GM04503 (cell line): ENCODE results near the gene CST9L.
"Not testable (repeated sequence)": the region's sequence is repeated elsewhere in the genome, so short reads cannot be mapped to it uniquely, and the experiment has no call there.

Experiments
- DNase-seq: peaks from one replicate; pipeline ENCODE4 v3.0.0-alpha.2; 2012; ENCODE audit warnings: low read depth

CST9L gene

DNA sequence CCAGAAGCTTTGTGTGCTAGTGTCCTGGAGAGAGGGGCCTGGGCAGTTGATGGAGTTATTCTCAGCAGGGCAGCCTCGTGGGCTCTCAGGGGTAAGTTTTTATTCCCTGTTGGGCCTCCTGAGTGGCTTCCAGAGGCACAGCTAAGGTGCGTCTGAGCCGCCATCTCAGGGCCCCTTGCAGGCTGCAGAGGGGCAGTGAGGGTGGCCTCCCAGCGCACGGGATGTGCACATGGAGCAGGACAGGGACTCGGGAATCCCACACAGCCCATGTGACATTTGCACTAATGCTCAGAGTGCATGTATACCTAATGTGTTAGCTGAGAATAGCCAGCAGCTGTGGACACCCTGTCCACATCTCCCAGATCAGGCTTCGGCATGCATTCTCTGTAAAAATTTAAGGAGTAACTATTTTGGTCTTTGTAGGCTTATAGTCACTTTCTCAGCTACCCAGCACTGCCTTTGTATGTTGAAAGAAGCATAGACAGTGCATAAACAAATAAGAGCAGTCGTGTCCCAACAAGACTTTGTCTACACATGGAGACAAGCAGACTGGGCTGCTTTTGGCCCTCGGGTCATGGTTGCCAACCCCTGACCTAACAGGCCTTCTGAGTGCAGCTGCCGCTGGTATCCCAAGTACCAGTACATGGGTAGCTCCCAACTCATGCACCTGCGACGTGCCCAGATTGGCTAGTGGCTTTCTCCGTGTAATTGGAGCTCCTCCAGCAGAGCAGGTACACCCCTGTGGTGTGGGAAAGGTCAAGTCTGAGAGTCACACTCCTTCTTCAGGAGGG, 18.6 kb upstream of the CST9L start:
- DNase-seq = no peak

DNA sequence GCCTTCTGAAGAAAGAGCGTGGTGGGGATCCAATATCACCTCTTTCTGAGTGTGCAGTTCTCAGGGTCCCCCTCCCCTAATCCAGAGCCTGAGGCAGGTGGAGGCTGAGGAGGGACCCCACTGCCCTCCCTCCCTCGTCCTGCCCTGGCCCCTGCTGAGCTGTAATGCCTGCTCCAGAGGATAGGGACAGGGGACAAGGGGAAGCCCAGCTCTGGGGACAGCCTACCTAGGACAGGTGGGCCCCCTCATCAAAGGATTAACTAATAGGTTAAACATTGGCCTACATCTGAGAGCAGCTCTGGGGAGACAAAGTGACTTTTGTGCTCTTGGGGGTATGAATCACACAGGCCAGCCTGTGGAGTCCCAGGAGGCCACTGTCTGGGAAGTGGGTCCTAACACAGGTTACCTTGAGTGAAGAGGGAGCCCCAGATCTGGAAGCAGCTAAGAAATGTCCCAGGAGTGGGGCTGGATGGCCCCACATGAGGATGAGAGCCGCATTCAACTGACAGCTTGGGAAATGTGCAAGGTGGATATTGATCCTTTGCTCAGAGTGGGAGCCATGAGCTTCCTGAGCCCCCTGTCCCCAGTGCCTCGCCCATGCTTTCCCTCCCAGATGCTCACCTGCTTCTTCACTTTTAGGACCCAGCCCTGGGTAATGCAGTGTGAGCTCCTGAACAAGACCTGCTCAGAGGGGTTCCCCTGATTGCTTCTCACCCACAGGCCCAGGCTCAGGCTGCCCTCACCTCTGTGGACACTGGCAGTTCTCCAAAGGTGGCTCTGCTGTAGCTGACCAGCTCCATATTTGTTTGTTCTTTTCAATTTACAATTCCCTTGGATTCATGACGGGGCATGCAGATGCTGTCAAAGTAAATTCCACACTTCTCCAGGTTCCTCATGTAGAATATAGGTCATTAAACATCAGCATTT, 17.8 kb upstream of the CST9L start:
- no peak for DNase-seq

DNA sequence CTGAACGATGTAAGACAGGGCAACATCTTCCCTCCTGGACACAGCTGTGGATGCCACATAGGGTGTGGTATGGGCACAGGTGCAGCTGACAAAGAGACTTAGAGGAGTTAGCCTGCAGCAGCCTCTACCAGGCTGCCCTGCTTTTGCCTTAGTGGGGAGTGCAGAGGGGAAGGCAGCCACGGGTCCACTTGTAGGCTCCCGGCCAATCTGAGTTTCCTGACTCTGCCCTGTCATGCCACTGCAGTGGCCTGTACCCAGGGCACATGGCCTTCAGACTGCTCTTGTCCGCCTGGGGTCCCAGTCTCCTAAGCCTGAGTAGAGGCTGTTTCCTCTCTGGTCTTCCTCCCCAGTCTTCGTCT, 17.1 kb upstream of the CST9L start:
- DNase-seq = no peak

DNA sequence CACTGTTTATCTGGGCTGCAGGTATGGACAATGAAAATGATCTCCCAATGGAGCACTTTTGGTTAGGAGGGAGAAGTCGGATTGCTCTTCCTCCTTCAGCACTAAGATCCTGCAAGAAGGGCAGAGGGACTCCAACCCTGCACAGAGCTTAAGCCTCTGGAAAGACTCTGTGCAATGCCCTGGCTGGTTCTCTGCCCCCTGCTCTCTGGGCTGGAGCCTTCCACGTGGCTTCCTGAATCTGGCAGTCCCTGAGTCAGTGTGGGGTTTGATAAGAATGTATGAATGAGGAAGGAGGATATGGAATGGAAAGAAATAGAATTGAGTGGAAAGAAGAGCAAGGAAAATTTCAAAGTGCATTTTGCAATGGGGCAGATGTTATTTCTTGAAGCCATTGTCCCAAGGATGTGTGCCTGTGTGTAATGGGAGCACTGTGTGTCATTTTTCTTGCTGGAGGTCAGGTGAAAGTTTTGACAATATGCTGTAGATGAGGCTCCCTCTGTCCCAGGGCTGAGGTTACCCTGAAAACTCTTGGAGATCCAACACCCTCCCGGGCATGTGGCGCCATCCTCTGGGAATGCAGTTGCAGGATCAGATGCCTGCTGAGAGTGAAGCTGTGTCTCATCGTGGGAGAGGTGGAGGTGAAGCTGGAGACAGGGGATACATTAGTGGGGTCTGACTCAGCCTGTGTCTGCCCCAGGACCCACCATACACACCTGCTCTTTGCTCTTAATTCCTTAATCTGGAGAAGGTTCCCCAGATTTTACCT, 16.3 kb upstream of the CST9L start:
- DNase-seq = no peak

DNA sequence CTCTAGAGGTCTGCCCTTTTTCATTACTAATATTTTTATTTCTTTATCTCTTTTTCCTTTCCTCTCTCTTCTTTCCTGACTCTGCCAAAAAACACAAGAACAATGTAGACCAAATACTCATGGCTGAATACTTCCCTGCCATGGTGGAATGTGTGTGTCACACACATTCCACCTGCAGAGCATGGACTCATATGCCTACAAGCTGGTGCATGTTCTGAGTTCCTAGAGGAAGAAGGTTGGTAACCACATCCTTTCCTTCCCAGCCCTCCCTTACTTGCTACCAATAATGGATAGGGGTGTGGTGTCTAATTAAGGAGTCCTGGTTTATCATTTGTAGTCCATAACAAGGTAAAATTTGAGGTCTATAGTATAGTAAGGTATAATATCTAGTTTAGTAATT, 15.2 kb upstream of the CST9L start:
- no peak for DNase-seq

DNA sequence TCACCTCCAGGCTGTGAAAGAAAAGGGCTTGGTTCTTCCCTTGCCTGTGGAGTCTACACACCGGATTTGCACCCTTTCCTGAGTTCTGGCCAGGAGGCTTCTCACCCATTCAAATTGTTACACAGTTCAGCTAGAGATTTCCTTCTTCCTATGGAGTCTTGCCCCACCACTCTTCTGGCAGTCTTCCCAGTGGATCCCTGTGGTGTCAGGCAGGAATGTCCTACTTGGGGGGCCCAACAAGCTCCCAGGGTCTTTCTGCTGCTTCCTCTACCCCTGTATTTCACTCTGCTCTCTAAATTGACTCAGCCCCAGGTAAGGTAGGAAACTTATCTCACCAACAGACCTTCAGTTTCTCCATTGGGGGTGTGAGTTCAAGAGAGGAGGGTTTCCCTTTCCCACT, 14.0 kb upstream of the CST9L start:
- DNase-seq = no peak

DNA sequence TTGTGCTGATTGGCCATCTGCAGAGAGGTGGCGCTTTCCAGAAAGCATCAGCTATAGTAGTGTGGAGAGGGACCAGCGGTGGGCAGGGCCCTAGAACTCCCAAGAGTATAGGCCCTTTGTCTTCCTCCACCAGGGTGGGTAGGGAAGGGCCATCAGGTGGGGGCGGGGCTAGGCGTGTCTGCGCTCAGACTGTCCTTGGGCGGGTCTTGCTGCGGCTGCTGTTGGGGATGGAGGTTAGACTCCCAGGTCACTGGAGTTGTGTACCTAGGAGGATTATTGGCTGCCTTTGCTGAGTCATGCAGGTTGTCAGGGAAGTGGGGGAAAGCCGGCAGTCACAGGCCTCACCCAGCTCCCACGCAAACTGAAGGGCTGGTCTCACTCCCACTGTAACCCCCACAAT, 13.5 kb upstream of the CST9L start:
- not testable (repeated sequence) for DNase-seq

DNA sequence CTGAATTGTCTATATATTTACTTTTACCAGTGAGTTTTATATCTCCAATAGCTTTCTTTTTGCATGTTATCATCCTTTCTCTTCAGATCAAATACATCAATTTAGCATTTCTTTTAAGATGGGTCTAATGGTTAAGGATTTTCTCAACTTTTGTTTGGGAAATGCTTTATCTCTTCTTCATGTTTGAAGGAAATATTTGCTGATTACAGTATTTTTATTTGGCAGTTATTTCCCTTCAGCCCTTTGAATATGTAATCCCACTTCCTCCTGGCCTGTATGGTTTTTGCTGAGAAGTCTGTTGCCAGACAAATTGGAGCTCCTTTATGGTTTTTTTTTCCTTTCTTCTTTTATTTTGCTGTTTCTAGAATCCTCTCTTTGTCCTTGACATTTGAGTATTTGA, 6.7 kb upstream of the CST9L start:
- no peak for DNase-seq

DNA sequence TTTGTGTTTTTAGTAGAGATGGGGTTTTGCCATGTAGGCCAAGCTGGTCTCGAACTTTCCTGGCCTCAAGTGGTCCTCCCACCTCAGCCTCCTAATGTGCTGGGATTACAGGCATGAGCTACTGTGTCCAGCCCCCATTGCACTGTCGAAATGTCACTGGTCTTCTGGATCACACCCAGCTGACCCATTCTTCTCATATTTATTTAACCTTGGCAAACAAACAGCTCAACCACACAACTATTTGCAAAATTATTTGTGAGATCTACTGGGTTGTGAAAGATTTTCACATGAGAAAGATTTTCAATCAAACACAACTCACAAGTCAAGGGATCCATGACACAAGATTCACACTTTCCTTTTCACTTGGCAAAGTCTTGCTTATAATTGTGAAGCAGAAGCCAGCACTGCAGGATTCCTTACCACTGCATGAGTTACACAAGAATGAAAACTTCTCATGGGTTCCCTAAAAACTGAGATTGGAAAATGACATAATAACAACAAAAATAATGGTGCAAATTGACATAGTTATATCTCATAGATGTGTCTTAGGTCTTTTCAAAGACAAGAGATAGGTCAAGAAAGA, 2.0 kb upstream of the CST9L start:
- DNase-seq = no peak

DNA sequence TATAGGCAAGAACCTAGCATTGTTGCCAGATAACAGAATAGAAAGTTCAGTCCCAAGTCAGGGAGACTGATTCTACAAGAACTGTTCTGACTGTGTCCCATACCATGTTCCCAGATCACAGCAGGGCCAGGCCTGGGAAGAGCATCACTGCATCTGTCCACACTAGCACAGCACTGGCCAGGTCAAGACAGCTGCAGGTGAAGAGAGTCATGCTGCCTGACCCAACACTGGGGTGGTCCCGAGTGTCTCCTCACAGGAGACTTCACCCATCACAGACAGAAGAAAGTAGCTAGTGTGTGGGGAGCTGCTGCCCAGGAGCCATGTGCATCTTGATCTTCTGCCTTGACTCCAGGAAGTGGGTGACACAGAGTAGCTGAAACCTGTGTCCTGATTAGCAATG, 1.3 kb upstream of the CST9L start:
- no peak for DNase-seq

DNA sequence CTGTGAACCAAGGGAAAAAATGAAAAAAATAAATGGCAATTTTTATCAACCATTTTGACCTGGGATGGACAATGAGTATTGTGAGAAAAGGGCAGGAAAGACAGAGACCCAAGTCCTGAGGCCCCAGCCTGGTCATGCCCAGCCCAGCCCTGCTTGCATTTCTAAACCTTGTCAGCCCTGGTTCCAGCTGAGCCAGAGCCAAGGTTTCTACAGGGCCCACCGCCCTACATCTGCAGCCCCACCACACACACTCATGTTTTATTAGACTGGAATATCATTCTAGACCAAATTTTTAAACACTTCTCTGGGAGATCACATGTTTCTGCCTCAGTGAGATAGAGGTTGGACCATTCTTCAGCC, 667 bp upstream of the CST9L start:
- DNase-seq = no peak

DNA sequence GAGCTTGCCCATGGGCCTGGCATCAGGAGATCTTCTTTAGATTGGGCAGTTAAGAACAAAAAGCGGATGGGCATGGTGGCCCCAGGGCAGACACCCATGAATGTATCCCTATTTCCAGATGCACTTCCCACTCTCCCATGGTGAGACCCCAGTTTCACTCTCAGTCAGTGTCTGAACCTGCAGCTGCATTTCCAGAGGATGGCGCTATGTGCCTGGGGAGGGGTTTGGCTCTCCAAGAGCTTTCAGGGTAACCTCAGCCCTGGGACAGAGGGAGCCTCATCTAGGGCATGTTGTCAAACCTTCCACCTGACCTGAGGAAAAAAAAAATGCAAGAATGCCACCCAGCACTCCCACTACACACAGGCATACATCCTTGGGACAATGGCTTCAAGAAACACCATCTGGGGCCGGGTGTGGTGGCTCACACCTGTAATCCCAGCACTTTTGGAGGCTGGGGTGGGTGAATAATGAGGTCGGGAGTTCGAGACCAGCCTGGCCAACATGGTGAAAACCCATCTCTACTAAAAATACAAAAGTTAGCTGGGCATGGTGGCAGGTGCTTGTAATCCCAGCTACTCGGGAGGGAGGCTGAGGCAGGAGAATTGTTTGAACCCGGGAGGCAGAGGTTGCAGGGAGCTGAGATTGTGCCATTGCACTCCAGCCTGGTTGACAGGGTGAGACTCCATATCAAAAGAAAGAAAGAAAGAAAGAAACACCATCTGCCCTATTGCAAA, 1.9 kb downstream of the CST9L start:
- DNase-seq = no peak

DNA sequence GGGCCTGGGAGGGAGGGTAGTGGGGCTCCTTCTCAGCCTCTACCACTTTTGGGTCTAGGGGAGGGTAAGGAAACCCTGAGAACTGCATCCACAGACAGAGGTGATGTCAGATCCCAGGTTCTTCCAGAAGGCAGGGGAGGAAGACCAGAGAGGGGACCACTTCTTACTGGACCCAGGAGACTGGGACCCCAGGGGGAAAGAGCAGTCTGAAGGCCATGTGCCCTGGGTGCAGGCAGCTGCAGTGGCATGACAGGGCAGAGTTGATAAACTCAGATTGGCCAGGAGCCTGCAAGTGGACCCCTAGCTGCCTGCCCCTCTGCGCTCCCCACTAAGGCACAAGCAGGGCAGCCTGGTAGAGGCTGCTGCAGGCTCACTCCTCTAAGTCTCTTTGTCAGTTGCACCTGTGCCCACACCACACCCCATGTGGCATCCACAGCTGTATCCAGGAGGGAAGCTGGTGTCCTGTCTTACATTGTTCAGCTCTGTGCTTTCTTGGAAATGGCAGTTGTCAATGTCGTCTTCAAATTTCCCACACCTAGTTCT, 2.7 kb downstream of the CST9L start:
- DNase-seq = no peak

DNA sequence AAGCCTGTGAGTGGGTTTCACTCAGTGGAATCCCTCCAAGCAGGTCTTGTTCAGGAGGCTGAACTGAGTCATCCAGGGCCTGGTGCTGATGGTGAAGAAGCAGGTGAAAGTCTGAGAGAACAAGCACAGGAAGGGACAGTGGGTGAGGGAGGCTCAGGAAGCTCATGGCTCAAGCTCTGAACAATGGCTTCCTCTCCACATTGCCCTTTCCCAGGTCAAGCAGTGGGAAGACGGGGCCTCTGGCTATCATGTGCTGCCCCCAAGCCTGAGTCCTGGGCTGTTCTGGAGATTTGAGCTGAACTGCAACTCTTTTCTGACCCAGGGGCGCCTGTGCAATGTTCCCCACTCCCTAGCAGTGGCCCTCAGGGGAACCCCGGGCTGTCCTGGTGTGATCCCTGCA, 3.4 kb downstream of the CST9L start:
- DNase-seq = no peak

DNA sequence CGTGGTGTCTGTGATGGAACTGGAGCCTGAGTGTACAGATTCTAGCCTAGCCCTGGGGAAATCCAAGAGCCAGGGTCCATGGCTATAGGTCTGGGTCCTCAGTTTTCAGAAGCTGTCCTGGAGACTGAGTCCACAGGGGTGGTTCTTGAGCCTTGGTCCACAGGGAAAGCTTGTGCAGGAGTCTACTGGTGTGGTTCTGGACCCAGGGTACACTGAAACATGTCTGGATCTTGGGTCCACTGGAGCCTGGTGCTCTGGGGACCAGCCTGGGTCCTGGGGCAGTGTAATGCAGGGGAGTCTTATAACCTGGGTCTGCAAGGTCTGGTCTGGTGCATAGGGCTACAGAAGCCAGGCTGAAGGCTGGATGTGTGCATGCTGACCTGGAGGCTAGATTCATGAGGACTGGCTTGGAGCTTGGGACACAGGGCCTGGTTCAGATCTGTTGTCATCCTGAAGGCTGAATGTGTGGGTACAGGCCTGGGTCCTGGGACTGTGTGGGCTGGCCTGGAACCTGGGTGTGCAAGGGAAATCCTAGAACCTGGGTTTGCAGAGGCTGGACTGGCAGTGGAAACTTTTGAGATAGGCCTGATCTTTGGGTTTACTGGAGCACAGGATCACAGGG, 5.5 kb downstream of the CST9L start:
- no peak for DNase-seq

DNA sequence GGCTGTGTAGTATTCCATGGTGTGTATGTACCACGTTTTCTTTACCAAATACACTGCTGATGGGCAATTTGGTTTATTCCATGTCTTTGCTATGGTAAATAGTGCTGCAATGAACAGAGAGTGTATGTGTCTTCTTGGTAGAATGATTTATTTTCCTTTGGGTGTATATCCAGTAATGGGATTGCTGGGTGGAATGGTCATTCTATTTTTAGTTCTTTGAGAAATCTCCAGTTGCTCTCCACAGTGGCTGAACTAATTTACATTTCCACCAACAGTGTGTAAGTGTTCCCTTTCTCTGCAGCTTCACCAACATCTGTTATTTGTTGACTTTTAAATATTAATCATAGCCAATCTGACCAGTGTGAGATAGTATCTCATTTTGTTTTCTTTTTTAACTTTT, 13.9 kb downstream of the CST9L start:
- no peak for DNase-seq

DNA sequence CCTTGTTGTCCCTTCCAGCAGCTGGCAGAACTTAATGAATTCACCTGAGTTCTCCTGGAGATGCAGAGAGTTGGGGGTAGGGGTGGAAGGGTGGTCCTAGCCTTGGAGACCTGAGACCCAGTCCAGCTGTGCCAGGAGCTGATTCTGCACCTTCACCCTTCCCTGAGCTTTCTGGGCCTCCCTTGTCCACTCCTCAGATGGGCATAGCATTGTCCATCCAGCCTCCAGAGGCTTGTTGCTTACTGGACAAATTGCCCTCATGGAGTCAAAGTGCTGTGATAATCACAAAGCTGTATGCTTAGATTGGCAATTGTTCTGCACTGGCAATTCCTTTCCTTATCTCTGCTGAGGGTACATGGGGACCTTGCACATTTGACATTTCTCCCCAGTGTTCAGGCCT, 16.5 kb downstream of the CST9L start:
- DNase-seq = no peak

DNA sequence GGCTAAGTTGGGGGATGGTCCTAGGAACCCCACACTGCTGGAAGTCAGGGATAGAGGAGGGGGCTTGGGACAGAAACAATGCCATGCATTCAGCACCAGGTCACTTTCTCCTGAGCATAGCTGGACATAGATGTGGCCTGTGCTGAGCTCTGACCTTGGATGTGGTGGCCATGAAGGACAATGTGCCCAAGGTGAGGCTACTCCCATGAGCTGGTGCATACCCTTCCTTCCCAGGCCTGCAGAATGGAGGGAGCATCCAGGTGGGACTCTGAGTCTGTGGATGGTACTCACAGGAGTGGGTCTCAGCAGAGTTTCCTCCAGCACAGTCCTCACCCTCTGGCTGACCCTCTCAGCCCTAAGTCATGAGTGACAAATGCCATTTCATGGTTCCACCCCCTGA, 16.9 kb downstream of the CST9L start:
- DNase-seq = no peak

DNA sequence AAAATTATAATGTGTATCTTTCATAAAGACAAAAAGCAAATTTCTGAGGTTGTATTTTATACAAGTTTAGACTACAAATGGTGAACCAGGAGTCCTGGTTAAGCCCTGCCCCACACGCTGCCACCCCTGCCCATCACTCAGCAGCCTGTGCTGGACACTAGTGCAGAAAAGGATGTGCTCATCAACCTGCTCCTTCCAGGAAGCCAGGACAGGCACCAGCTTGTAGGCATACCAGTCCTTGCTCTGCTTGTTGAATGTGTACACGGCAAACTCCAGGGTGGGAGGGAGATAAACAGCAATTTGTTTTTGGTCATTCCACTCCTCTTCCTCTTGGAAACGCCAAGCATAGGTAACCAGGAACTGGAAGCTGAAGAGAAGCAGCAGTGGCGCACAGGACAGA, 18.1 kb downstream of the CST9L start:
- no peak for DNase-seq

DNA sequence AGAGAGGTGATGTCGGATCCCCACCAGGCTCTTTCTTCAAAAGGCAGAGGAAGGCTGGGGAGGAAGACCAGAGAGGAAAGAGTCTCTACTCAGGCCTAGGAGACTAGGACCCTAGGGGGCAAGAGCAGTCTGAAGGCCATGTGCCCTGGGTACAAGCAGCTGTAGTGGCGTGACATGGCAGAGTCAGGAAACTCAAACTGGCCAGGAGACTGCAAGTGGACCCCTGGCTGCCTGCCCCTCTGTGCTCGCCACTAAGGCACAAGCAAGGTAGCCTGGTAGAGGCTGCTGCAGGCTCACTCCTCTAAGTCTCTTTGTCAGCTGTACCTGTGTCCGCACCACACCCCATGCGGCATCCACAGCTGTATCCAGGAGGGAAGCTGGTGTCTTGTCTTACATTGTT, 19.9 kb downstream of the CST9L start:
- DNase-seq = no peak

DNA sequence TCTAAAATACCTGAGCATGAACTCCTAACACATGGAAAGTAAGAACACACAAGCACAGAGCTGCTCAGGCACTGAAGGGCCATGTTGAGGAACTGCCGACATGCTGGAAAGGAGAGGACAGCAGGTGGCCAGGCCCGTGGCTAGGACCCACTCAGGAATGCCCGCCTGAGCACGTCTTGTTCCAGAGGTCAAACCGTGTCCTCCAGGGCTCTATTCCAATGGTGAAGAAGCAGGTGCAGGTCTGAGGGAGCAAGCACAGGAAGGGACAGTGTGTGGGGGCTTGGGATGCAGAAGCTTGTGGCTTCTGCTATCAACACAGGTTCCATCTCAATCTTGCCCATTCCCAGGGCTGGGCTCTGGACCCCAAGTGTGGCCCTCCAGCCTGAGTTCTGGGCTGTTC, 20.7 kb downstream of the CST9L start:
- no peak for DNase-seq
